GM23338 (cell line): ENCODE measurements around the gene WDR74. TPM values are rescaled to one million over a fixed set of nuclear protein-coding genes. Genes with fewer than 3 reads are reported as not detected.
A peak's percentile ranks its signal among the peaks of the same experiment; 100 is the strongest.

Experiments used
- ATAC-seq: fragments of 200-7000 bp; cut with Tn5 transposase; 3 replicates; pipeline ENCODE4 v1.9.1; 2020
- DNase-seq: peaks from one replicate; pipeline ENCODE4 v3.0.0-alpha.2; 2015; ENCODE audit warnings: low spot score
- H2AFZ ChIP-seq: fragments of 200-600 bp; sonication (generic); 2 replicates; pipeline ENCODE4 v1.8.0; 2016; ENCODE audit warnings: antibody characterized with exemption, mild to moderate bottlenecking, moderate library complexity
- H3F3A ChIP-seq: fragments of 200-600 bp; sonication (generic); replicated peaks from 2 replicates; pipeline ENCODE4 v1.8.0; 2017; ENCODE audit warnings: antibody characterized with exemption, mixed run types, low read depth
- H3K27ac ChIP-seq: fragments of 200-600 bp; sonication (generic); 2 replicates; pipeline ENCODE4 v1.6.1; 2016; ENCODE audit warnings: low read depth
- H3K27me3 ChIP-seq: fragments of 200-600 bp; sonication (generic); 2 replicates; pipeline ENCODE4 v1.8.0; 2016; ENCODE audit warnings: mild to moderate bottlenecking, mixed run types, moderate library complexity; ENCODE audit not compliant: insufficient read depth
- H3K36me3 ChIP-seq: fragments of 200-600 bp; sonication (generic); 2 replicates; pipeline ENCODE4 v1.8.0; 2016; ENCODE audit warnings: mild to moderate bottlenecking; ENCODE audit not compliant: insufficient read depth
- H3K4me1 ChIP-seq: fragments of 200-600 bp; sonication (generic); 2 replicates; pipeline ENCODE4 v1.8.0; 2016; ENCODE audit warnings: mild to moderate bottlenecking, moderate library complexity; ENCODE audit not compliant: insufficient read depth
- H3K4me2 ChIP-seq: fragments of 200-600 bp; sonication (generic); 2 replicates; pipeline ENCODE4 v1.7.1; 2017; ENCODE audit warnings: mixed run types
- H3K4me3 ChIP-seq: fragments of 200-600 bp; sonication (generic); 2 replicates; pipeline ENCODE4 v1.6.1; 2016; ENCODE audit warnings: mixed run types
- H3K79me2 ChIP-seq: fragments of 200-600 bp; sonication (generic); replicated peaks from 2 replicates; pipeline ENCODE4 v1.8.0; 2017; ENCODE audit warnings: mild to moderate bottlenecking; ENCODE audit not compliant: insufficient read depth
- H3K9me2 ChIP-seq: fragments of 200-600 bp; sonication (generic); 2 replicates; pipeline ENCODE4 v1.8.0; 2017; ENCODE audit not compliant: insufficient read depth
- H4K20me1 ChIP-seq: fragments of 200-600 bp; sonication (generic); replicated peaks from 2 replicates; pipeline ENCODE4 v1.8.0; 2017; ENCODE audit warnings: mild to moderate bottlenecking; ENCODE audit not compliant: insufficient read depth
- H3K27ac Mint-ChIP-seq: 2 replicates; pipeline ENCODE4 v1.8.0; 2020; ENCODE audit warnings: inconsistent platforms, mild to moderate bottlenecking, moderate library complexity, mixed read lengths
- H3K27me3 Mint-ChIP-seq: 3 replicates; pipeline ENCODE4 v1.8.0; 2022; ENCODE audit warnings: low read depth, mild to moderate bottlenecking, moderate library complexity, mixed read lengths, inconsistent platforms; ENCODE audit not compliant: insufficient read depth, poor library complexity
- H3K36me3 Mint-ChIP-seq: 3 replicates; pipeline ENCODE4 v1.8.0; 2021; ENCODE audit warnings: low read depth, mild to moderate bottlenecking, inconsistent platforms, moderate library complexity, mixed read lengths
- H3K4me1 Mint-ChIP-seq: 3 replicates; pipeline ENCODE4 v1.8.0; 2020; ENCODE audit warnings: mild to moderate bottlenecking, inconsistent platforms, mixed read lengths
- H3K4me3 Mint-ChIP-seq: 3 replicates; pipeline ENCODE4 v1.8.0; 2021; ENCODE audit warnings: moderate library complexity, mild to moderate bottlenecking, inconsistent platforms, mixed read lengths
- H3K9me3 Mint-ChIP-seq: 3 replicates; pipeline ENCODE4 v1.8.0; 2020; ENCODE audit warnings: moderate library complexity, mild to moderate bottlenecking, inconsistent platforms, mixed read lengths
- CREB1 ChIP-seq: fragments of 250-450 bp; sonication (Bioruptor Pico); IDR thresholded peaks from 2 replicates; pipeline ENCODE4 v1.5.0; 2020; ENCODE audit warnings: low read depth, mild to moderate bottlenecking, moderate library complexity
- EZH2 ChIP-seq: fragments of 200-600 bp; sonication (generic); IDR thresholded peaks from one replicate; pipeline ENCODE4 v1.8.0; 2017; ENCODE audit warnings: antibody characterized with exemption, mild to moderate bottlenecking, low read depth; ENCODE audit not compliant: unreplicated experiment
- EZH2phosphoT487 ChIP-seq: fragments of 200-600 bp; sonication (generic); IDR thresholded peaks from one replicate; pipeline ENCODE4 v1.8.1; 2018; ENCODE audit warnings: antibody characterized with exemption; ENCODE audit not compliant: unreplicated experiment
- JUNB ChIP-seq: IDR thresholded peaks from one replicate; pipeline ENCODE4 v1.6.1; 2016; ENCODE audit warnings: antibody characterized with exemption; ENCODE audit not compliant: unreplicated experiment
- NANOG ChIP-seq: IDR thresholded peaks from 2 replicates; pipeline ENCODE4 v1.6.1; 2016; ENCODE audit warnings: antibody characterized with exemption, borderline replicate concordance
- POLR2AphosphoS5 ChIP-seq: IDR thresholded peaks from 2 replicates; pipeline ENCODE4 v1.6.1; 2016; ENCODE audit warnings: antibody characterized with exemption, low read depth
- ZNF114 ChIP-seq: fragments of 250-450 bp; sonication (Bioruptor Pico); IDR thresholded peaks from 2 replicates; pipeline ENCODE4 v1.5.0; 2020; ENCODE audit warnings: mild to moderate bottlenecking, moderate library complexity
- ZNF331 ChIP-seq: fragments of 250-450 bp; sonication (Bioruptor Pico); IDR thresholded peaks from 2 replicates; pipeline ENCODE4 v1.5.0; 2020; ENCODE audit warnings: low read depth, mild to moderate bottlenecking, moderate library complexity
- polyA plus RNA-seq: library from polyadenylated mRNA; unstranded; fragments of >200 nt; fragmentation: Nextera tagmentation; extraction: Ambion mirVana; gene quantifications from 2 replicates; pipeline ENCODE4 v1.2.1, GENCODE V29; 2016
- total RNA-seq: library from RNA; depleted of rRNA; stranded (reverse); fragments of >200 nt; shearing (Covaris generic); gene quantifications from 2 replicates; pipeline ENCODE4 v1.2.3, GENCODE V29; 2014
- TF ChIP-seq, protein P1 (sequence below): IDR thresholded peaks from one replicate; pipeline ENCODE4 v1.6.1; 2018; ENCODE audit warnings: antibody characterized with exemption; ENCODE audit not compliant: unreplicated experiment
- TF ChIP-seq, protein P2 (sequence below), 2 experiments: fragments of 200-600 bp in 1 of 2; sonication (generic) in 1 of 2; conservative IDR thresholded peaks; 2 replicates each; pipeline versions ENCODE4 v1.5.1 to v1.6.1; 2016 to 2017; ENCODE audit warnings: antibody characterized with exemption in 2 of 2, low read depth in 2 of 2, mild to moderate bottlenecking in 2 of 2, moderate library complexity in 1 of 2
- TF ChIP-seq, protein P3 (sequence below): IDR thresholded peaks from 2 replicates; pipeline ENCODE4 v1.6.1; 2016; ENCODE audit warnings: antibody characterized with exemption

Gene WDR74
- total and polyA plus RNA-seq, 2 experiments from 2014 or later = 94.4 to 136 TPM

DNA sequence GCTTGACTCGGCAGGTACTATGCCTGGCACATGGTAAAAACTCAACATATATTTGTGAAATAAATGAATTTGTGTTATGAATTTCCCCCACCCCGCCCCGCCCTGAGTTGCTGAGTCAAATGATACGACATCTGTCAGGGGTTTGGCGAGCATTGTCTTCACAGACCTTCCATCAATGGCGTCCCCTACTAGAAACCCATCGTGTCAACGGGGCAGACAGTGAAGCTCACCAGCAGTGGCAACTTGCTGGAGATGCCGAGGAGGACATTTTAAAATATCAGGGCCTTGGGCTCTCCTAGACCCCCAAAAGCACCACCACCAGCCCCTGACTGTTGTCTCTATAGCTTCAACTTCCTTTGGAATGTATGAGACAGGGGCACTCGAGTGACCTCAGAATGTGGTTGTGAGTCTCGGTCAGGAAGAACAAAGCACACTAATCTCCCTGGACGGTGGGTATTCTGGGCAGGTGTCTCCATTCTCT lies 33.4 kb downstream of the WDR74 start:
- H3K27ac ChIP-seq = peak overlapping the region; percentile 92
- peak; percentile 10 for ATAC-seq

DNA sequence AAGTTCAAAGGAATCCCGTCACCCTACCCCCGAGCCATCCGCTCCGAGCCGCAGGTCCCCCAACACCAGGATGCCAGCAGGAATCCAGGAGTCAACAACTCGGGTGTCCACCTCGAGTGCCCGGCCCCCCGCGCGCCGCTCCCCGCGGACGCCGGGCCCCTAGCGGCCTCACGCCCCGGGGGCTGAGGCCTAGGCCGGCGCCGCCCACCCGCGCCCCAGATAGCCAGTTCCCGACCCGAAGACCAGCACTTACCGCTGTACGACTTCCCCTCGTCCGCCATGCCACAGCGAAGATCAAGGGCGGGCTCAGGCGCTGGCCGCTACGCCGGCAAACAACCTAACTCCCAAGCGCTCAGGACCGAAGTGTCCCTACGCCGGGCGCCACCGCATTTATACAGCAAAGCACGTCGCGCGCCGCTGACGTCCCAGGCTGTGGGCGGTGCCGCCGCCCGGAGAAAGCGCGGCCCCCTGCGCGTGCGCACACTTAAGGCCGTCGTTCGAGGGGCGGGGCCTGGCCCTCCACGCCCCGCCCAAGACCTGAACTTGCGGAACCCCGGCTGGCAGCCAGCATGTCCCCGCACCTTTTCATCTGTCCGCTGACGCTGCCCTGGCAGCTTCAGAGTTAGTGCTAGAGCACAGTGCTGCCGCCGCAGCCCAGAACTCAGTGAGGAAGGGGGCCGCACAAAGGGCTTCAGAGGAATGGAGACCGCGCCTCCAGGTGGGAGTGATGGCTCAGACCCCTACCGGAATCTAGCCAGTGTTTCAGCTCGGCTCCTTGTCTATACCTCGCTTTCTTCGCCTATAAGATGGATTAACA lies 34.1 kb downstream of the WDR74 start, which contains the start of gene NXF1:
TSS of gene NXF1 (minus strand) at position 365 of the 817 bp plus-strand sequence. CDS start at position 281, 84 bp downstream.
- Histone ChIP-seq H4K20me1 (peaks cover 10% of the 10 kb centered on the region), H2AFZ (peak within 1 kb of the TSS; percentile 98), H3K4me3 (peak within 1 kb of the TSS; percentile 73), H3K4me2 (peak within 1 kb of the TSS; percentile 94), H3K9me2 (no peaks in the 10 kb centered on the region), H3K79me2 (peaks cover 27% of the 10 kb centered on the region), H3K4me1 (peaks cover 14% of the 10 kb centered on the region; the same call in 1 of the 2 replicates), H3K27ac (peak within 1 kb of the TSS; percentile 92), H3F3A (peaks cover 12% of the 10 kb centered on the region), H3K36me3 (peaks cover 27% of the 10 kb centered on the region; the same call in 1 of the 2 replicates), H3K27me3 (no peaks in the 10 kb centered on the region)
- no peaks in the 10 kb centered on the region for H3K9me3 Mint-ChIP-seq
- peaks cover 7% of the 10 kb centered on the region for H3K27me3 Mint-ChIP-seq
- DNase-seq = peak; percentile 96
- peaks cover 18% of the 10 kb centered on the region for H3K4me1 Mint-ChIP-seq
- H3K36me3 Mint-ChIP-seq = peaks cover 32% of the 10 kb centered on the region
- TF ChIP-seq NANOG (no peak), EZH2 (no peak), POLR2AphosphoS5 (peak; percentile 100), CREB1 (peak; percentile 98), EZH2phosphoT487 (no peak), ZNF331 (no peak), JUNB (no peak)
- TF ChIP-seq, protein P1, sequence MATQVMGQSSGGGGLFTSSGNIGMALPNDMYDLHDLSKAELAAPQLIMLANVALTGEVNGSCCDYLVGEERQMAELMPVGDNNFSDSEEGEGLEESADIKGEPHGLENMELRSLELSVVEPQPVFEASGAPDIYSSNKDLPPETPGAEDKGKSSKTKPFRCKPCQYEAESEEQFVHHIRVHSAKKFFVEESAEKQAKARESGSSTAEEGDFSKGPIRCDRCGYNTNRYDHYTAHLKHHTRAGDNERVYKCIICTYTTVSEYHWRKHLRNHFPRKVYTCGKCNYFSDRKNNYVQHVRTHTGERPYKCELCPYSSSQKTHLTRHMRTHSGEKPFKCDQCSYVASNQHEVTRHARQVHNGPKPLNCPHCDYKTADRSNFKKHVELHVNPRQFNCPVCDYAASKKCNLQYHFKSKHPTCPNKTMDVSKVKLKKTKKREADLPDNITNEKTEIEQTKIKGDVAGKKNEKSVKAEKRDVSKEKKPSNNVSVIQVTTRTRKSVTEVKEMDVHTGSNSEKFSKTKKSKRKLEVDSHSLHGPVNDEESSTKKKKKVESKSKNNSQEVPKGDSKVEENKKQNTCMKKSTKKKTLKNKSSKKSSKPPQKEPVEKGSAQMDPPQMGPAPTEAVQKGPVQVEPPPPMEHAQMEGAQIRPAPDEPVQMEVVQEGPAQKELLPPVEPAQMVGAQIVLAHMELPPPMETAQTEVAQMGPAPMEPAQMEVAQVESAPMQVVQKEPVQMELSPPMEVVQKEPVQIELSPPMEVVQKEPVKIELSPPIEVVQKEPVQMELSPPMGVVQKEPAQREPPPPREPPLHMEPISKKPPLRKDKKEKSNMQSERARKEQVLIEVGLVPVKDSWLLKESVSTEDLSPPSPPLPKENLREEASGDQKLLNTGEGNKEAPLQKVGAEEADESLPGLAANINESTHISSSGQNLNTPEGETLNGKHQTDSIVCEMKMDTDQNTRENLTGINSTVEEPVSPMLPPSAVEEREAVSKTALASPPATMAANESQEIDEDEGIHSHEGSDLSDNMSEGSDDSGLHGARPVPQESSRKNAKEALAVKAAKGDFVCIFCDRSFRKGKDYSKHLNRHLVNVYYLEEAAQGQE = no peak
- TF ChIP-seq, protein P2, sequence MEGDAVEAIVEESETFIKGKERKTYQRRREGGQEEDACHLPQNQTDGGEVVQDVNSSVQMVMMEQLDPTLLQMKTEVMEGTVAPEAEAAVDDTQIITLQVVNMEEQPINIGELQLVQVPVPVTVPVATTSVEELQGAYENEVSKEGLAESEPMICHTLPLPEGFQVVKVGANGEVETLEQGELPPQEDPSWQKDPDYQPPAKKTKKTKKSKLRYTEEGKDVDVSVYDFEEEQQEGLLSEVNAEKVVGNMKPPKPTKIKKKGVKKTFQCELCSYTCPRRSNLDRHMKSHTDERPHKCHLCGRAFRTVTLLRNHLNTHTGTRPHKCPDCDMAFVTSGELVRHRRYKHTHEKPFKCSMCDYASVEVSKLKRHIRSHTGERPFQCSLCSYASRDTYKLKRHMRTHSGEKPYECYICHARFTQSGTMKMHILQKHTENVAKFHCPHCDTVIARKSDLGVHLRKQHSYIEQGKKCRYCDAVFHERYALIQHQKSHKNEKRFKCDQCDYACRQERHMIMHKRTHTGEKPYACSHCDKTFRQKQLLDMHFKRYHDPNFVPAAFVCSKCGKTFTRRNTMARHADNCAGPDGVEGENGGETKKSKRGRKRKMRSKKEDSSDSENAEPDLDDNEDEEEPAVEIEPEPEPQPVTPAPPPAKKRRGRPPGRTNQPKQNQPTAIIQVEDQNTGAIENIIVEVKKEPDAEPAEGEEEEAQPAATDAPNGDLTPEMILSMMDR (conservative IDR thresholded peaks at IDR 0.05; ENCODE audit: low read depth in 2 of 2) = 0 out of 4 replicates have a peak, but pooled peaks of 1 of the 2 experiments have one; percentile 9
- TF ChIP-seq, protein P3, sequence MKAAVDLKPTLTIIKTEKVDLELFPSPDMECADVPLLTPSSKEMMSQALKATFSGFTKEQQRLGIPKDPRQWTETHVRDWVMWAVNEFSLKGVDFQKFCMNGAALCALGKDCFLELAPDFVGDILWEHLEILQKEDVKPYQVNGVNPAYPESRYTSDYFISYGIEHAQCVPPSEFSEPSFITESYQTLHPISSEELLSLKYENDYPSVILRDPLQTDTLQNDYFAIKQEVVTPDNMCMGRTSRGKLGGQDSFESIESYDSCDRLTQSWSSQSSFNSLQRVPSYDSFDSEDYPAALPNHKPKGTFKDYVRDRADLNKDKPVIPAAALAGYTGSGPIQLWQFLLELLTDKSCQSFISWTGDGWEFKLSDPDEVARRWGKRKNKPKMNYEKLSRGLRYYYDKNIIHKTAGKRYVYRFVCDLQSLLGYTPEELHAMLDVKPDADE = peak; percentile 64; the same call in 1 of the 2 replicates
- H3K27ac Mint-ChIP-seq = peak within 1 kb of the TSS; percentile 97
- peak within 1 kb of the TSS; percentile 97 for H3K4me3 Mint-ChIP-seq
- peak; percentile 93 for ATAC-seq

More for the DNA sequence above, 33.4 kb downstream of the WDR74 start:
- H3K4me2 ChIP-seq = peak overlapping the region; percentile 94
- H3K27me3 Mint-ChIP-seq = peaks cover 5% of the 10 kb centered on the region
- H3K4me1 Mint-ChIP-seq = peaks cover 18% of the 10 kb centered on the region
- no peaks in the 10 kb centered on the region for H3K9me3 Mint-ChIP-seq
- no peaks in the 10 kb centered on the region for H3K9me2 ChIP-seq
- peaks cover 10% of the 10 kb centered on the region for H4K20me1 ChIP-seq
- H3K4me1 ChIP-seq = peaks cover 14% of the 10 kb centered on the region; the same call in 1 of the 2 replicates
- peak; percentile 47 for DNase-seq
- peak overlapping the region; percentile 98 for H2AFZ ChIP-seq
- peaks cover 12% of the 10 kb centered on the region for H3F3A ChIP-seq
- peak overlapping the region; percentile 97 for H3K4me3 Mint-ChIP-seq
- peak overlapping the region; percentile 78 for H3K27ac Mint-ChIP-seq
- no peaks in the 10 kb centered on the region for H3K27me3 ChIP-seq
- H3K79me2 ChIP-seq = peaks cover 27% of the 10 kb centered on the region
- peaks cover 28% of the 10 kb centered on the region for H3K36me3 Mint-ChIP-seq
- H3K4me3 ChIP-seq = peak overlapping the region; percentile 73
- H3K36me3 ChIP-seq = peaks cover 20% of the 10 kb centered on the region; the same call in 1 of the 2 replicates
- TF ChIP-seq CREB1 (no peak), ZNF114 (CRISPR knock-in tag) (no peak)
